Epidermal melanocyte (primary cell): ENCODE data around the gene VPS25.
A peak's percentile ranks its signal among the peaks of the same experiment; 100 is the strongest.

Experiments used
- DNase-seq: peaks from one replicate; pipeline ENCODE4 v3.0.0; 2011; ENCODE audit warnings: low spot score; ENCODE audit not compliant: insufficient read length

Gene VPS25

DNA sequence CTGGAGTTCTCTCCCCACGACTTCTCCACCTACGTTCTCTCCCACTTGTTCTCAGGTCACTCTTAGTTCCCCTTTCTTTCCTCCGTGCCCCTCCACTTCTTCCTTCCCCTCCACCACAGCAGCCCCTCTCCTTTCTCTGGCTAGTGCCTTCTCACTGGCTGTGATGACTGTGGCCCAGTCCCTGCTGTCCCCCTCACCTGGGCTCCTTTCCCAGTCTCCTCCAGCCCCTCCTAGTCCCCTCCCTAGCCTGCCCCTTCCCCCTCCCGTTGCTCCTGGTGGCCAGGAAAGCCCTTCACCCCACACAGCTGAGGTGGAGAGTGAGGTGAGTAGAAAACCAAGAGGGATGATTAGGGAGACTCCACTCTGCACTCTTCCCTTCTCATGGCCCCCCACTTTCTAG is 21.8 kb downstream of the VPS25 start:
- no peak for DNase-seq

DNA sequence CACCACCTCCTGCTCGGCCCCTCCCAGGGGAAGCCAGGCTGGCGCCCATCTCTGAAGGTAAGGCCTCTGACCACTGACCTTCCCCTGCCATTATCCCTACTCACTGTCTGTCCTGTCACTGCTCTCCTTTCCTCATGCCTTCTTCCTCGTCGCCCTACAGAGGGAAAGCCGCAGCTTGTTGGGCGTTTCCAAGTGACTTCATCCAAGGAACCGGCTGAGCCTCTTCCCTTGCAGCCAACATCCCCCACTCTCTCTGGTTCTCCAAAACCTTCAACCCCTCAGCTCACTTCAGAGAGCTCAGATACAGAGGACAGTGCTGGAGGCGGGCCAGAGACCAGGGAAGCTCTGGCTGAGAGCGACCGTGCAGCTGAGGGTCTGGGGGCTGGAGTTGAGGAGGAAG is 22.2 kb downstream of the VPS25 start:
- DNase-seq, result no peak

DNA sequence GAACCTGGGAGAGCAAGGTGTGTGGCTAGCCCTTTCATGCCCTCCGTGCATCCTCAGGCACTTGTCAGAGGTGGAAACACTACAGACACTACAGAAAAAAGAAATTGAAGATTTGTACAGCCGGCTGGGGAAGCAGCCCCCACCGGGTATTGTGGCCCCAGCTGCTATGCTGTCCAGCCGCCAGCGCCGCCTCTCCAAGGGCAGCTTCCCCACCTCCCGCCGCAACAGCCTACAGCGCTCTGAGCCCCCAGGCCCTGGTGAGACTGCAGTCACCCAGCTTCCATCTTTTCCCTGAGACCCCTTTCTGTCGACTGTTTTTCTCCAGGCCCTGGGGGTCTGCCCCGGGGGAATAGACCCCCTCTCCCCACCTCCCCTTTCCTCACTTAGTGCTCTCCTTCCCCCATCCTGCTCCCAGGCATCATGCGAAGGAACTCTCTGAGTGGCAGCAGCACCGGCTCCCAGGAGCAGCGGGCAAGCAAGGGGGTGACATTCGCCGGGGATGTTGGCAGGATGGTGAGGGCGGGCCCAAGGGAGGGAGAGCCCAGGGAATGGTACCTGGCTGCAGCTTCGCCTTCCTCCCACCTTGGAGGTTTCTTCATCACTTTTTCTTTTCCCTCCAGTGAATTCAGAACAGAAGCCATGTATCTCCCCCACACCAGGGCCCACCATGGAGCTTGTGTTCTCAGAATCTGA is 23.0 kb downstream of the VPS25 start:
- DNase-seq, result no peak

DNA sequence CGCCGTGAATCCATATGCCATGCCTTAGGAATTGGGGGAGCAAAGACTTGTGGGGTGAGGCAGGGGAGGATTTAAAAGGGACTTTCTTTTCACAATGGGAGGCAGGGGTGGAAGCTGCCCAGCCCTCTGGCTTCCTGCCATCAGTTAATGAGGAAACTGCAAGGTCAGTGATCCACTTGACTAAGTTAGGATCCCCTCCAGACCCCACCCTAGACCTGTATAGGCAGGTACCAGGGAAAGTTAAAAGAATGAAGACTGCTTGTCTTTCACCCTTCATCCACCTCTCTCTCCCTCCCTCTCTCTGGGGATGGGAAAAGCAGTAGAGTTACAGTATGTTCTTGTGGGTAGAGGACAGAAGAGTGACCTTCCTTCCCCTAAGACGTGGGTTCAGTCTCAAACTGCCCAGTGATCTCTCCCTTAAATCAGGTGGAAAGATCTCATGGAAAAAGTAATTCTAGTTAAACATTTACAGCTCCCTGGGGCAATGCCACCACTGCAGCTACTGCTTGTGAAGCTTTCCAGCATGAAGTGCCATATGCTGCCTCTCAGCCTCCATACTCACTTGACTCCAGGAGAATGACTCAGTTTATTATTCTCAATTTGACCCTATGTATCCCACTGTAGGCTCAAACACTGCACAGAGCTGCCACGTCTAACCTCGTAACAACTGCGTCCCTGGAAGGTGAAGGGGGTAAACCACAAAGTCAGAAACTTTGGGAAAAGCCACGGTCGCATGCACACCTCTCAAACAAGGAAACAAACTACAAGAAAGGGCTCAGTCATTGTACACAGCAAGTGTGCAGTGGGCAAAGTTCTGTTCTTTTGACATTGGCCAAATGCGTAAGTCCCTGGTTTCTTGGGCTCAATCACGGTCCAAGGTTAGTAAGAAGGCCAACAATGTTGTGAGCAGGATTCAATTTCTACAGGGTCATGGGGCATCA is 24.1 kb downstream of the VPS25 start:
- DNase-seq, result no peak

DNA sequence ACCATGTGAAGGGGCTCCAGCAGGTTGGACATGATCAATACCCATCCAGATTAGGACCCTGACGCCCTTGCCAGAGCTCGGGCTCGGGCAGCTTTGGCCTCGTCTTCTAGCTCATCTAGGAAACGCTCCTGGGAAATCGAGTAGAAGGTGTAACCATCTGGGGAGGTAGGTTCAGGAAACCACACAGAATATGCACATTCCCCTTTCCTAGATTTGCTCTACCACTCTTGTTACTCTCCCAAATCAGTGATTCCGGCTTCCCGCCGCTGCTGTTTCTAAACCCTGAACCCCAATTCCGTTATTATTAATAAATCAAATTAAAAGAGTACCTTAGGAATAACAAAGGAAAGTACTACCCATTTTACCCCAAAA is 24.7 kb downstream of the VPS25 start:
- DNase-seq, result no peak

DNA sequence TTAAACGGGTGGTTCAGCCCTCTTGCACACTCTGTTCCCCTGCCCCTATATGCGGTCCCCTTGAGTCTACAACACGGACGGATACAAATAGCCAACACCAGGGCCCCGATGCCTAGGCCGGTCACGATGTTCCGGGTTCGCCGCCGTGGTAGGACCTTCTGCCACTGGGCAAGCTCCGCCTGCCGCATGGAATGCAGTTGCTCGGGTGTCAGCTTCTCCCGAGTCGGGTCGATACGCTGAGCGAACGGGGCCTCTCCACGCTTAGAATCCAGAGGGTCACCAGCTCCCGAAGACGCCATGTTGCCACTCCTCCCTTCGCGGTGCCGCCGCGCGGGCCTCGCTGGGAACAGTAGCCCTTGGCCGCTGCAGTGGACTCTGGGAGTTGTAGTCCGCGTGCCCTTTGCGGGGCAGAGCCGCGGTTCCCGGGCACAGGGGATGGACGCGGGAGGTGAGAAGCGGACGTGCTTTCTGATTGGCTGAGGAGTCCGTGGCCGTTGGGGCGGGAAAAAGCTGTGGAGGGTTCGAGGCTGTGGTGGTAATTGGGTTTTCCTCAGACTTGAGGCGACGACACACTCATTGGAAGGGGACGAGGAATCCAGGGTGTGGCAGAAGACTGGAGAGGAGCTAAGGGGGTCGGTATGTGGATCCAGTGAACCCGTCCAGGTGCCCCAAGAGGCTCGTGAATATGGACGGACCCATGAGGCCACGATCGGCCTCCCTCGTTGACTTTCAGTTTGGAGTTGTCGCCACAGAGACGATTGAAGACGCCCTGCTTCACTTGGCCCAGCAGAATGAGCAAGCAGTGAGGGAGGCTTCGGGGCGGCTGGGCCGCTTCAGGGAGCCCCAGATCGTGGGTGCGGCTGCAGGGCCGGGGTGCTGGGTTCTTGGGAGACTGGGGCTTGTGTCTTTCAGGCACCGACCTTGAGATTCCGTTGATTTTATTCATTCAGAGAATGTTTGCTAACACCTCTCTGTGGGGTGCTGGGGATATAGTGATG is 25.4 kb downstream of the VPS25 start, which contains the start of the genes CNTD1 and COA3:
Gene CNTD1, plus strand, starts transcription at position 479 of the 998 bp plus-strand sequence. Its CDS starts 207 bp downstream, at position 686.
Gene COA3, minus strand, starts transcription at position 322 of the 998 bp plus-strand sequence. Its CDS starts 23 bp downstream, at position 299.
- peak; percentile 79 for DNase-seq

DNA sequence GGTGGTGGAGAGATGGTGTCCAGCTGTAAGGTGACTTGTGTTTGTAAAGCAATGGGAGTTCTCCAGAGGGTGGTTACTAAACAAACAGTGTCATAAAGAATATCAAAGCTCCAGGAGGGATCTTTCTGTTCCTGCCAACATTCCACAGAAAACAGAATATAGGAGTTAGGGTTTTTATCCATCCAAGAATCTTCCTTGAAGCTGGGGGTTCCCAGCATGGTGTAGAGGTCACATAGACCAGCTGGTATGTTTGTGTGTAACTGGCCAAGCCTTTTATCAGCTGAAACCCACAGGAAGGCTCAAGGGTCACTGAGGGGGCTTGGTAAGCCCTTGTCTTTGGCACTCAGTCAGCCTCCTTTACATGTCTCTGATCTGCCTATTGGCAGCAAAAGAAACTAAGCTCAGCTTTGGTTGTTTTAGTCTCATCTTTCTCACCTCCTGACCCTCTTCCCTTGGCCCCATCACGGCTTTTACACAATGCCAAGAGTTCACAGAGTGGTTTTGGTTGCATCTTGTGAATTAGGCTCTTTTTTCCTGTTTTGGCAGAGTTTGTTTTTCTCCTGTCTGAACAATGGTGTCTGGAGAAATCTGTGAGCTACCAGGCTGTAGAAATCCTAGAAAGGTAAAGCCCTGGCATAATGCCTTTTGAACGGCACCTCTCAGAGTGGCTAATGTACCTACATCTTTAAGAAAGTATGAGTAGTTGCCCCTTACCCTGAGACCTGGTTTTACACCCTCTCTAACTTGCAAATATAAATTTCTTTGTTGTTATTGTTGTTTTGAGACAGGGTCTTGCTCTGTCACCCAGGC is 30.0 kb downstream of the VPS25 start:
- no peak for DNase-seq

DNA sequence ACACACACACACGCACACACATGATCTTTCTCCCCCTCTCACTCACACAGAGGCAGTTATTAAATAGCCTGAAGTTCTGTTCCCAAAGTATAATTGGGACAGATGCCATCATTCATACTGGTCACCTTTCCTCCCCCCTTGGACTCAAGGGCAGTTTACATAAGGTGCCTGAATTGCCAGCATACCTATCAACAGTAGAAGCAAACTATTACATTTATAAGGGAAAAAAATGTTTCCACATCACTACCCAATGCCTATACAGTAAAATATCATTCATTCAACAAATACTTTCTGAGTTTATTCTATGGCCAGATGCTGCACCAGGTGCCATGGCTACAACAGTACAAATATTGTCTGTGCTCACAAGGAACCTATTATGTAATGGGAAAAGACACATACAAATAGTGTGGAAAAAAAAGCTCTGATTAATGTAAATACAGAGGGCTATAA is 31.7 kb downstream of the VPS25 start:
- no peak for DNase-seq

DNA sequence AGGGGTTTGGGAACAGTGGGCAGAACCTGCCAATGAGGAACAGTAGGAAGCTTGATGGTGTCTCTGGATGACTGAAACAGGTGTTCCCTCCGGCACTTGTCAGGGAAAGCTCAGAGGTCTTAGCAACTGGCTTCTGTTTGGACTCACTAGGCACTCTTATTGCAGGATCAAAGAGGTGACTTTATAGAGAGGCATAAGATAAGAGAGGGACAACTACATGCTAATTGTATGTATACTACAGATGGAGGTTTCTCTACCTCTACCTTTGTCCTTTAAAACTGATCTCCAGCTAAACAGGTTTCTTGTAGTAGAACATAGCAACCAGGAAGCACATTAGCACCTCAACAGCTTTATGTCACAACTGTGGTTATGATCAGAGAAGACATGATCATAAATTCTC is 33.0 kb downstream of the VPS25 start:
- DNase-seq, result no peak

DNA sequence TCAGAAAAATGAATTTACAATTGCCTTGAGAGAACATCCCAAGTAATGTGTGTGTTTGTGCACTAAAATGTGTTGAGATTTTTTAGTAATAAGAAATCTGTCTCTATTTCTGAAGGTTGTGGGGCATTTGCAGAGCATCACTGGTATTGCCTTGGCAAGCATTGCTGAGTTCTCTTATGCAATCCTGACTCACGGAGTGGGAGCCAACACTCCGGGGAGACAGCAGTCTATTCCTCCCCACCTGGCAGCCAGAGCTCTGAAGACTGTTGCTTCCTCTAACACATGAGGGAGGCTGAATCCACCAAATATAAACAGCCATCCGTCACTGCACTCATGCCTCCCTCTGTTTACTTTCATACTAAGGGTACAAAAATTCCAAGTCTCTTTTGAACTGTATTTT is 36.0 kb downstream of the VPS25 start:
- DNase-seq, result no peak

DNA sequence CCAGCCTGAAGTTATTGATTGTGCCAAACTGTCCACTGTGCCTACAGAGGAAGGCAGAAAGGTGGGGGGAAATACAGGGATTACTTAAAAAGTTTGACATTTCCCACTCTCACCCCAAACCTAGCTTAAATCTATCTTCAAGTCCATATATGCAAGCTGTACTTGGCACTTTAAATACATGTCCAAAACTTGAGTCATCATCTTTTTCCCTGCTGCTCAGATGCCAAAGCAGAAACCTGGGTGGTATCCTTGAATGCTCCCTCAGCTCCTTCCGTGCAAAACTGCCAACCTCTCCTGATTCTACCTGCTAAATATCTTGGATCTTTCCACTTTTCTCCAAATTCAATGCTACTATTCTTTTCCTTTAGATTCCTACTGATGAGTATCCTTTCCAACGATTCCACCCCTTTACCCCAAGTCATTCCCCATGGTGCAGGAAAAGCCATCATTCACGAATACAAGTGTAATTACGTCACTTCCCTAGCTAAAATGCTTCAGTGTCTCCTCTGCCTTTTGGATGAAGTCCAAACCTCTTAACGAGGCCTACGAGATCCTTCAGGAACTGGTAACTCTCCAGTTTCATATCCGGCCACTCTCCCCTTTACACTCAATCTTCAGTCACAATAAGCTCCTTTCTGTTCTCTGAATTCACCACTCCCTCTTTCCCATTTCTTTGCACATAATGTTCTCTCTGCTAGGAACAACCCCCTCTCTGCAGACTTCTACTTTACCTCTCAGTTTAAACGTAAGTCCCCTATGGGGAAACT is 41.6 kb downstream of the VPS25 start:
- peak; percentile 76 for DNase-seq

DNA sequence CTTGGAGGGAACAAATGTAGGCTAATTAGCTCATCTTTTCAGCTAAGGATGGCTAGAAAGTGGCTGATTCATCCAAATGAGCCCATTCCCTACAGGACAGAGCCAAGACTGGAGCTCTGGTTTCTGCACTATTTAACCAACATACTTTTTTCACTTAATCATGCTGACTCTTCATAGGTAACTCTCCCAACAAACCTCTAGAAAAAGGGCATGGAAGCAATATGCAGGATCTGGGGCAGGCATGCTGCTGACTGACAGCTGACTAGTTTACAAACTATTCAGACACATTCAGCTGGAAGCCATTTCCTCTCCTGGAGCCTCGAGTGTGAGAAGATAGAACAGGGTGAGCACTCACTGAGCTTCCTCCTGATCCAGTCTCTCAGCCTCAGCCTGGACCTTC is 44.6 kb downstream of the VPS25 start:
- DNase-seq, result no peak

DNA sequence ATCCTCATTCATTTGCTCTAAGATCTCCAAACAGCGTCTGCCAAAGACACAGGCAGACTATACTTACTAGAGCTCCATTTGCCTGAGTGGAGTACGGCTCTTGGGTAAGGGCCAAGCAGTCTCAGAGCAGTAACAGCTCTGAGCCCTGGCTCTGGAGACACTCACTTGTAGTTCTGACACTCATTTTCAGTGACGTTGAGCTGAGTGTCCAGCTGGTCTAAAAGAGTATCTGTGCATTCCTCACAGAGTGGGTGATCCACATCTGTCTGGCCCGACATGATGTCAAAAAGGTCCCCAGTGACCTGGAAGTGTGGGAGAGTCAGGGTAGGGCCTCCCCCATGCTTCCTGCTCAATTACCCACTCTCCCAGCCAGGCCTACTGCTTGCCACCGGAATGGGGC is 45.1 kb downstream of the VPS25 start:
- no peak for DNase-seq

DNA sequence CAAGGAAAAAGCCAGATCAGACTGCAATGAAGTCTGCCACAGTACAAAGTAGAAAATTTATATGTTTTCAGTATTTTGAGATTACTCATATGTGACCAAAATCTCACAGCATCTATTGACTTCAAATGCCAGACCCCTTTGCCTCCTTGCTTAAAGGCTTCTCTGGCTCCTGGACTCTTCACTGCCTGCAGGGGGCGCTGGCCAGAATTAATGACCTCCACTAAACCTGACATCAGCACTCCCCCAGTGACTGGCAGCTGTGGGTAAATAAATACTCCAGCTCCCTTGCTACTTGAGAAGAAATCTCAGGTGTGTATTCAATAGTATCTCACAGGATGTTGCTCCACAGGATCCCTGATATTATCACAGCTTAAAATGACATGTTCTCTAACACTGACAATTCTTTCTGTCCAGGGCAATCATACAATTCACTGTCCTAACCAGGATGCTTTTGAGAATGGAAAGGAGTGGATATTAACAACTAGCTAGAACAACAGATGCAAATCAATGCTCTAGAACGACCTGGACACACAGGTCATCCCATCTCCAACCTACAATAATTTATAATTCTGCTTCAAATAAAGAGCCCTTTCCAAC is 46.8 kb downstream of the VPS25 start:
- no peak for DNase-seq

DNA sequence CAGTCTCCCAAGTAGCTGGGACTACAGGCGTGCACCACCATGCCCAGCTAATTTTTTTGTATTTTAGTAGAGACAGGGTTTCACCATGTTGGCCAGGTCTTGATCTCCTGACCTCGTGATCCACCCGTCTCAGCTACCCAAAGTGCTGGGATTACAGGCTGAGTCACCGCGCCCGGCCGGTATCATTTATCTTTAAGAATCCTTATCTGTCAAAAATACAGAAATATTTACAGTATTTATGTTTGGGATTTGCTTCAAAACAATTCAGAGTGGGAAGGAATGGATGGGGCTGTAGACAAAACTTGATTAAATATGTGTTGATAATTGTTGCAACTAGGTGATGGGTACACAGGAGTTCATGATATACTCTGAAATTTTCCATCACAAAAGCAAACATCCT is 47.9 kb downstream of the VPS25 start:
- no peak for DNase-seq

DNA sequence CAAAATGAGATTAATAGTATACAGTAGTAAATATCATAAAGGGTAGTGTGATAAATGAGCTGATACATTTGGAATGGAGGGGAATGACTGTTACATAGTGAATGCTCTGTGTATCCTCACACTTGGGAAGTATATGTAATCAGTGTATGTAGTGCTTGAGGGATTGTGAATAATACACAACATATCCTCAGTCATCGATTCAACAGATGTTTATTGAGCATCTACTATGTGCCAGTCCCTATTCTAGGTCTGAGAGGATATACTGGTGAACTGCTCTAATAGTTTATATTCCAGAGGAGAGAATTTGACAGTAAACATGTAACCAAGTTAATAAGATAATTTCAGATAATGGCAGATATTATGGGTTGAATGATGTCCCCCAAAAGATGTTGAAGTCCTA is 54.2 kb downstream of the VPS25 start:
- DNase-seq, result no peak
